Measurements from ENCODE around the gene ZBTB16.

DNA sequence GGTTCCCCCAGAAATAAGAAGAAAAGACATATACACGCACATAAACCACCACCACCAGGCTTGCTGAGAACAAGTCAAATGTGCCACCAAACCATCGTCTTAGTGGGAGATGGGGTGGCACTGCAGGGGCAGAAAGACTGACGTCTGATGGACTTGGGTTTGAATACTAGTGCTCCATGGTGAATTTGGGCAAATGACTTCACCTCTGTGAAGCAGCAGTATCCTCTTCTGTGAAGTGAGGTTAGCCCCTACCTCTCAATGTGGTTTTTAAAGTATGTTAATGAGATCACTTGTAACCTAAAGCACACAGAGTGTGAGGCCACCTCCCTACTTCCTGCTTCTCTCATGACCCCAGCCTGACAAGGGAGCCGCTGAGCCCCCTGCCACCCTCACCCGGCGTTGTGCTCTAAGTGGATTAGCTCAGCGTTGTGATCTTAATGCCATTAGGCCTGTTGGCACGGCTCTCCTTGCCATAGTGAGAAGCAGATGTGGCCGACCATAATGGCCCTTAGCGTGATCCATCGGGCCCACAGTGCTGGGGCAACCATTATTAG lies 14.4 kb downstream of the ZBTB16 start:
- TF ChIP-seq EZH2phosphoT487 (IDR thresholded peaks at IDR 0.05; ENCODE audit: low read length) (no peak), EZH2 (optimal IDR thresholded peaks at IDR 0.05; ENCODE audit: low read depth, low read length) (no peak)

Measured in MM.1S (cell line).